ENCODE data around the gene STIM2.

DNA sequence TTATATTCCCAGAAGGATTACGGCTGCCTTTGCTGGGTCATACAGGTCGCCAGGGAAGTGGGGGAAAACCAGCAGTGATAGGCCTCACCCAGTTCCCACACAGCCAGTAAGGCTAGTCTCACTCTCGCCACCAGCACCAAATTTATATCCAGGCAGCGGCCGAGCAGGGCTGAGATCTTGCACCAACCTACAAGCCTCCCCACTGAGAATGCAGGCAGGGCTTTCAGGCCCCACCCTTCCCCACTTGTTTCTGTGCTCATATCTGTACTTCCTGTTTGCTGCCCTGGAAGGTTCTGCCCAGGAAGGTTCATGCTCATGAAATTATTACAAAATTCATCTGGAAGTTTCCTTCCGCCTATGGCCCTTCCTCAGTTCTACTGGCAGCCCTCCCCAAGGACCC lies 179.7 kb downstream of the STIM2 start:
- TF ChIP-seq, protein P1, sequence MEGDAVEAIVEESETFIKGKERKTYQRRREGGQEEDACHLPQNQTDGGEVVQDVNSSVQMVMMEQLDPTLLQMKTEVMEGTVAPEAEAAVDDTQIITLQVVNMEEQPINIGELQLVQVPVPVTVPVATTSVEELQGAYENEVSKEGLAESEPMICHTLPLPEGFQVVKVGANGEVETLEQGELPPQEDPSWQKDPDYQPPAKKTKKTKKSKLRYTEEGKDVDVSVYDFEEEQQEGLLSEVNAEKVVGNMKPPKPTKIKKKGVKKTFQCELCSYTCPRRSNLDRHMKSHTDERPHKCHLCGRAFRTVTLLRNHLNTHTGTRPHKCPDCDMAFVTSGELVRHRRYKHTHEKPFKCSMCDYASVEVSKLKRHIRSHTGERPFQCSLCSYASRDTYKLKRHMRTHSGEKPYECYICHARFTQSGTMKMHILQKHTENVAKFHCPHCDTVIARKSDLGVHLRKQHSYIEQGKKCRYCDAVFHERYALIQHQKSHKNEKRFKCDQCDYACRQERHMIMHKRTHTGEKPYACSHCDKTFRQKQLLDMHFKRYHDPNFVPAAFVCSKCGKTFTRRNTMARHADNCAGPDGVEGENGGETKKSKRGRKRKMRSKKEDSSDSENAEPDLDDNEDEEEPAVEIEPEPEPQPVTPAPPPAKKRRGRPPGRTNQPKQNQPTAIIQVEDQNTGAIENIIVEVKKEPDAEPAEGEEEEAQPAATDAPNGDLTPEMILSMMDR (optimal IDR thresholded peaks at IDR 0.05 in 1 of 3, IDR thresholded peaks at IDR 0.05 in 1 of 3, conservative IDR thresholded peaks at IDR 0.05 in 1 of 3; ENCODE audit: extremely low read depth in 1 of 3, insufficient read depth in 2 of 3, low read length in 3 of 3), result no peak
- TF ChIP-seq EZH2 (IDR thresholded peaks at IDR 0.05; ENCODE audit: low read length), result no peak

Measured in keratinocyte (primary cell).